GM21576 (cell line): ENCODE measurements around the gene MEOX2.

Source experiments
- ATAC-seq: cut with Tn5 transposase; IDR thresholded peaks from one replicate; pipeline ENCODE4 v1.9.1; 2021; ENCODE audit warnings: mild to moderate bottlenecking, moderate library complexity; ENCODE audit not compliant: unreplicated experiment

Gene MEOX2

DNA sequence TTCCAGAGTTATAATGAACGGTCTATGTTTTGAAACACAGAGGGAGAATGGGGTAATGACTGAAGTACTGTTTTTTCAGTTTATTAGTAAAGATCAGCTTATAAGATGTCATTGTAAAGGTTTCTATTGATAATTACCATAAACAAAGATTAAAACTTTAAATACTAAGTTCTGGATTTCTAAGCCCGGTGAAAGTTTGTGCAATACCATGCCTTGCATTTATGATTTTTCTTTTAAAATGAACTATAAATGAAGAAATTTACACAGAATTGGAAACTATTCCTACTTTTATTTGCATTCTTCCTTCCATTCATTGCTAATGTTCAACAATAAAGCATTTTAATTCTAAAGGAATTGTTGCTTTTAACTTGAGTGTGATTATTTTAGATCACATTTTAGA is 4.9 kb downstream of the MEOX2 start:
- ATAC-seq, result no peak

DNA sequence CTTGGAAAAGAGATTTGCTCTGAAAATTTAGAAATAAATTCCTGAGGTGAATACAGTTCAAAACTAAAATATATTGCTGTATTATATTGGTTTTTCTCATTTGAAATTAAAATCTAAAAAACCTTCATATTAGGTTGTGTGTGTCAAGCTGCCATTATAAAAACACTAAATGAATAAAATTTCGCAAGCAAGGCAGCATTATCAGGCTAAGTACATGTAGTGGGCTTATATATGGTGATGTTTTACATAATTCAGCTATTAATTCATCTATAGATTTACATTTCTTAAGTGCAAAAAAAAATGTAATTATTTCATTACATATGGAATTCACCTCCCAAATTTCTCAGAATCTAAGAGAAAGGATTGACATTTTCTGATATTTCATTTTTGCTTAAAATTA is 5.3 kb downstream of the MEOX2 start:
- no peak for ATAC-seq

- ATAC-seq, result no peak
Measured at GRCh38 chr7:15680446-15680845, 6.0 kb downstream of the MEOX2 start.

DNA sequence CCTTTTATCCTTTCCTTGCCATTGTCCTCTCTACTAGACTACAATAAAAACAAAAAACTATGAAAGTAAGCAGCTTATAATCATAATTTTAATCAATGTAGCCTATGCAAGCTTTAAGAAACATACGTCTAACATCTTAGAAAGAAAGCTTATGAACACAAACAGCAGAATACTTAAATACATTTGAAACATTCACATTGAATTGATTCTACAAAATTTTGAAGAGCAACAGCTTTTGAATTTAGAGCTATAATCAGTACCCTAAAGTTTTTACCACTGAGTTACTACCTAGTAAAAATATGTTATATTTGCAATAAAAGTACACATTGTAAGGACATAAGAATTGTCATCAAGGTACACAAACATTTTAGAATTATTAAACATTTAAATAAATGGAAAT is 7.2 kb downstream of the MEOX2 start:
- no peak for ATAC-seq

DNA sequence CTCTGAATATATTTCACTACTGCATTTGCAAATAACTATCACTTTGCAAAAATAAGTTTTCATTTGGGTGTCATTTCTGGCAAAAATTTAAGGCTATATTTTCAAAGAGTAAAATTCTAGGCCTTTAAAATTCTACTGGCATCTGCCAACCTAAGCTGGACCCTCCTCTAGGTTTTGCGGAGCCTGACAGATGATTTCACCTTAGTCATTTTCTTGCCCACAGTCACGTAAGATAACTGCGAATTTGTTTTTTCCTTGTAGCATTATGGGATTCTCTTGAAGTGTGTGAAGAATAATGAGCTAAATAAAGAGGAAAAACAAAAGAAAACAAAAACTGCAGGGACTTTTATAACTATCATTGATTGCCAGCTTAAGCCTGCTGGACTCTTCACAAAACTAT is 7.8 kb downstream of the MEOX2 start:
- ATAC-seq, result no peak

DNA sequence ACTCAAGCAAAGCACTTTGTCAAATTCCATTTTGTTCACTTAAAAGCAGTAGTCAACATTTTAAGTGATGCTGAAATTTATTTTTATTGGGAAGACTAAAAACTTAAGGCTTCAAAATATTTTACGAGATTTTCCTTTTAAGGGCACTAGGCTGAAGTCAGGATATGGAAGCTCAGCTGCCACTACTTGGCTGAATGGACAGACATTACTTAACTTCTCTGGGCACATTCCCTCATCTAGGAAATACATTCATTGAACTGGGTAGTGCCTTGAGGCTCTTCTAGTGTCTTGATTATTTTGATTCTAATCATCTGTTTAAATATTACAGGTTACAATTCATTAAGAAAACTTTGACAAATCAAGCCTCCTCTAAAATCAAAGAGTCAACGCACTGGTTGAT is 11.1 kb downstream of the MEOX2 start:
- ATAC-seq, result no peak

DNA sequence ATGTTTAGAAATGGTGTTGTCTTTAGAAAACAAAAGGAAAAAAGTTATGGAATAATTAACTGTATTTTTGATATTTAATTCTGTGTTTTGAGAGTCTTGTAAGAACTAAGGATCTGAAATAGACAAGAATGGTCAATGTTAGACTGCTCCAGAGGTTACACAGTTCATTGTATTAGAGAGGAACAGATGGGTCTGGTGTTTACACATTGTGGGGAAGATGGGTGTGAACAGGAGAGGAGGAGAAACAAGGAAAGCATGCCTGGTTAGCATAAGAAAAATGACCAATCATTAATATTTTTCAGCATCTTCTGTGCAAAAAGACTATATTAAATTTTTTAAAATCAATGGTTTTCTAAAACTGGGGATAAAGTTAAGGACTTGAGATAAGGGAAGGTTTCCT is 11.9 kb downstream of the MEOX2 start:
- ATAC-seq, result no peak

- no peak for ATAC-seq
Measured at GRCh38 chr7:15669443-15670090, 16.9 kb downstream of the MEOX2 start.

DNA sequence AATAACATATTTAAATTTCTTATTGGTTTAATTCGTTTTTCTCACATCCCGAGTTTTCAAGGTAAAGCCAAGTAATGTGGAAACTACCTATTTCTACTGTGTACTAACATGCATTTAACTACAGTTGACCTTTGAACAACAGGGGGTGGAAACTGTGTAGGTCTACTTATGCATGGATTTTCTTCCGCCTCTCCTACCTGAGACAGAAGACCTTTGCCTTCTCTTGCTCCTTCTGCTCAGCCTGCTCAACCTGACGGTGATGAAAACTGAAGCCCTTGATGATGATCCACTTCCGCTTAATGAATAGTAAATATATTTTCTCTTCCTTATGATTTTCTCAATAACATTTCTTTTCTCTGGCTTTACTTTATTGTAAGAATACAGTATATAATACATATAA is 18.5 kb downstream of the MEOX2 start:
- ATAC-seq, result no peak

GRCh38 chr7:15662451-15662850 is 24.0 kb downstream of the MEOX2 start:
- ATAC-seq, result no peak

DNA sequence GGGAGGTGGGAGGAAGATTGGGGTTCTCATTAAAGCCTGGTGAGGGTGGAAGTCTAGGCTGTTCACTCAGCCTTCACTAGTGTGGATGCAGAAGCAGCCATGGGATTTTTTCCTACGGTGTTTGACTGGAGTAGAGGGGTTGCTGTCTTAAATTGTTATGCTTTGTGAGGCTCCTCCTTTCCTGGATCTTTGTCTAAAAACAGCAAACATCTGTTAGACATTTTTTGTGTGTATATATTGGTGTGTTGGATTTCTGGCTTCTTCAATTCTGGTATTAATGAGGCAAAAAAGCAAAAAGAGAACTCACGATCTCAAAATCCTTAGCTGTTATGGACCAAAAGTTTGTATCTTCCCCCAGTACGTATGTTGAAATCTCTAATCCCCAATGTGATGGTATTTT is 28.2 kb downstream of the MEOX2 start:
- no peak for ATAC-seq

GRCh38 chr7:15652776-15653290 is 33.6 kb downstream of the MEOX2 start:
- ATAC-seq, result no peak

DNA sequence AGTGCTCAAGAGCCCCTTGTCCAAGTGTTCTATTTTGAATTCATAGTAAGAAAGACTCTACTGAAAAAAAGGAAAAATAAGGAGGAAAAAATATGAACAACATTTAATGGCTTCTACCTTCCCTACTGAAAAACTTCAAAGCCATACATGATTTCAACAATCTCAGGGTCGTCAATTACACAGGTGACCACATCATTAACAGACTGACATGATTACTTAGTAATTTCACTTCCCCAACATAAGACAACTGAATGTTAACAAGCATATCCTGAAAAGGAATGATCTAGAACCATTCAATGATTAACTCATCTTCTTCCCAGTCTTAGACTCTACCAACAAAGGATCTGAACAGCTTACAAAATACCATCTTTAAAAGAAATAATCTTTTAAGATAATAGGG is 34.8 kb downstream of the MEOX2 start:
- no peak for ATAC-seq

DNA sequence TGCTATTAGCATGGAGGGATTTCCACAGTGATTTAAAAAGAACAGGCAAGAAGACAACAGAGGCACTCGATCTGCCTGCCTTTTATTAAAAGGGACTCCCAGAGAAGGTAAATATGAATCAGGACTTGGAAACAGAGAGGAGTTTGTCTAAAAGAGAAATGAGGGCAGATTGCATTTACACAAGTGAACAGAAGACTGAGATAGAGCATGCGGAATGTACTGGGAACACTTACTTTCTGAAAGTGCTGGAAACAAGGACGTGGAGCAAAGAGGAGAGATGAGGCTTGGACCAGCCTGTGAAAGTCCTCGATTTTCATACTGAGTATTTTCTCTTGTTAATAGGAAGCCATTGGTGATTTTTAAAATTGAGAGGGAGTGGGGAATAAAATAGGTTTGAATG is 35.7 kb downstream of the MEOX2 start:
- no peak for ATAC-seq

DNA sequence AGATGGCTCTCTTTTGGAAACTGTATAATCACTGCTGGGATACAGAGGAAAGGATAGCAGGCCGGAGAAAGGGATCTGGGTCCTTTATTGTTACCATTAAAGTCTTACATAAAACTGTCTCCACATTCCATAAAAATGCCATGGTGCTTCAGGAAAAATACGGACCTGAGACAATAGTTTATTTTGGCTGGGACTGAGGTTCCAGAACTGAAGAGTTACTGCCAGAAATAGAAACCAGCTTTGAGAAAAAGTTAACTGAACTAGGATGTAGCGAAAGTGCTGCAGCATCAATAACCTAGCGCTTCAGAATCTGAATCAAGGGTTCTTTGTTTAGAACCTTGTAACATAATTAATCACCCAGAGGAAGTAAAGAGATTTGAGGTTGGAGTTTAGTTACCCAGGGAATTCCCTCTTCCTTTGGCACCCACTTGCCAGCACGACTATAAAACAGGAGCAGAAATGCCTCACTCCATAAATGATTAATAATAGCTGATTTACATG is 38.0 kb downstream of the MEOX2 start:
- ATAC-seq, result no peak

DNA sequence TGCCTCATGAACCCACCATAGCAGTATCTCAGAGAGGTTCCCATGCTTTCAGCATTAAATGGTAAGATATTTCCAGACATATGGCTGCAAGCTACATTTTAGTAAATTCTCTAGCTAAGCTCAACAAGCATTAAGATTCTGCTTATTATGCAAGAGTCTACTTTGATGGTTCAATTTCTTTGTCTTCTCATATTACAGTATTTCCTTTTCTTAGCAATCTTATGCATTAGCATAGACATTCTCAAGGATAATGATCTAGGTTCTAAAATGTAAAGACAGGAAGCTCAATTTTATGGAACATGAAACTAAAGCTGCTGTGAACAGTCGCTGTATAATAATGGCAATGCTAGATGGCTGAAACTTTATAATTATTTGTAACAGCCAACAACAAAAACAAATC is 39.2 kb downstream of the MEOX2 start:
- no peak for ATAC-seq

GRCh38 chr7:15643000-15643705 is 43.3 kb downstream of the MEOX2 start:
- ATAC-seq, result no peak

DNA sequence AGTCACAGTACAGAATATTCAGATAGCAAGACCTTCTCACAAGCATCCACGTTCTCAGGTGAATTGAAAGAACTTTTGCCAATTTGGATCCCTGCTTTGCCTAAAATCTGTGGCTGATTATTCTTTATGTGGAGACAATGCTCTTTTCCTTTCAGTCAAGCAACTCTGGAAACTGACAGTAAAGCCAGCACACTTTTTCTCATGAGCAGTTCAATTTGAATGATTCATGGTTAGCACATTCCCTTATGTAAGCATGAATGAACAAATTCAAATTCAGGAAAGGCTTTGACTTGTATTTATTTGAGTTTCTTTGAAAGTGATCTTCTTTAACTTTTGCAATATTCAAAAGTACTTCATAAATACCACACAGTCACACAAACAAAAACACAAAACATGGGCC is 57.6 kb downstream of the MEOX2 start:
- no peak for ATAC-seq

DNA sequence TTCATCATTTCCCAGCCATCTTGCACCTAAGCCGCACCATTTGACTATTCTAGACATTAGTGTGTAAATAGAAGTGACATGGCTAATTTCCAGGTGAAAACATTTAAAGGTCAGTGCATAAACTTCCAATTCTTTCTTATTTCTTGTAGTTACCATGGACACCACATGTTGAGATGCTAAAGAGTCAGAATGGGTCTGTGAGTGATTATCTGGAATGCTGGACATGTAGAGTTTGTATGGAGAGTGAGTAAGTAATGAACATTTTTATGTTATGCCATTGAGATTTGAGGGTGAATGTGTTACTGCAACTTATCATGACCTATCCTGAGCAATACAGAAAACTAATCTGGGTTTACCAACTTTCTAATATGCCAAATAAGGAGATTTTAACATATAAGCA is 60.4 kb downstream of the MEOX2 start:
- no peak for ATAC-seq

GRCh38 chr7:15625466-15625865 is 61.0 kb downstream of the MEOX2 start:
- no peak for ATAC-seq

GRCh38 chr7:15621468-15621867 is 65.0 kb downstream of the MEOX2 start:
- ATAC-seq, result no peak

DNA sequence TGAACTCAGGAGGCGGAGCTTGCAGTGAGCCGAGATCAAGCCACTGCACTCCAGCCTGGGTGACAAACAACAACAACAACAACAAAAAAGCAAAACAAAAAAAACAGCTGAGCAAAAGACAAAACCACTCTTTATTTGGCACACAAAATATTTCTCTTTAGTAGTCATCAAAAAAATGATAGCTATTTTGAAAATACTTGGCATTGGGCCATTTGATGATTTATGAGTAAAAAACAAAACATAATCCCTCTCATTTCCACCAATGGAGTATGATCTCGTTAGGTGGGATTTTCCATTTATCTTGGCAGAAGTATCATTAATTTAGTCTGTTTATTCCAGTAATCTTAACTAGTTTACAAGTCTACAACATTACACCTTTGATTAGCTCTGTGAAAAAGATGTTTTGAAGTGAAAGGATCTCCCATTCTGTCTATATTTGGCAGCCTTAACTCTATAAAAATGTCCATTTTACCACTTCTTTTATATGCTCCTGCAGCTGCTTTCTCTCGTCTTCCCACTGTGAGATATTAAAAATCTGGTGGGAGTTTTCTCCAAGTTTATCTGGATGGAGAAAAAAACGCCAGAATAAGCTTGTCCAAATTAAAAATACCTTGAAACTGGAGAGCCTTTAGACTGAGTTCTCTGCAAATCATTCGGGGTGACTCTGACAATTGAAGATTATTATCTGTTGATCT is 65.8 kb downstream of the MEOX2 start:
- no peak for ATAC-seq
